T-helper 17 cell (primary cell): ENCODE measurements around the gene SLC25A29. TPM values are rescaled to one million over a fixed set of nuclear protein-coding genes. Genes with fewer than 3 reads are reported as not detected.

Experiments used
- ATAC-seq: fragments of 150-1000 bp; cut with Tn5 transposase; 2 replicates; pipeline ENCODE4 v1.10.0; 2021; ENCODE audit warnings: mild to moderate bottlenecking, moderate library complexity
- DNase-seq, 3 donors: peaks; one replicate each; pipeline versions ENCODE4 v3.0.0 to v3.0.0-alpha.2; 2020 to 2021
- H3K9me3 ChIP-seq: one replicate; pipeline ENCODE4 v1.7.0; 2013; ENCODE audit warnings: low read length, mild to moderate bottlenecking; ENCODE audit not compliant: control insufficient read depth, poor library complexity, severe bottlenecking
- H3K27ac Mint-ChIP-seq: one replicate; pipeline ENCODE4 v1.8.0; 2022; ENCODE audit warnings: mild to moderate bottlenecking, moderate library complexity, mixed read lengths
- H3K27me3 Mint-ChIP-seq: one replicate; pipeline ENCODE4 v1.8.0; 2022; ENCODE audit warnings: mixed read lengths
- H3K36me3 Mint-ChIP-seq: one replicate; pipeline ENCODE4 v1.8.0; 2022; ENCODE audit warnings: low read depth, mixed read lengths
- H3K4me1 Mint-ChIP-seq: one replicate; pipeline ENCODE4 v1.8.0; 2022; ENCODE audit warnings: mild to moderate bottlenecking, mixed read lengths
- H3K4me3 Mint-ChIP-seq: one replicate; pipeline ENCODE4 v1.8.0; 2022; ENCODE audit warnings: mild to moderate bottlenecking, moderate library complexity, mixed read lengths
- total RNA-seq, 4 donors: library from RNA in 2 of 4; stranded (reverse) in 2 of 4; gene quantifications; one replicate each; pipeline ENCODE4 v1.2.3 and lab custom pipeline; 2022 to 2026

SLC25A29 gene
- total RNA-seq, 2 donors from 2014 or later, result 3.7 to 5.9 TPM

GRCh38 chr14:100261621-100262020 is 44.6 kb downstream of the SLC25A29 start:
- Mint-ChIP-seq H3K27ac (peak overlapping the region; percentile 93), H3K4me3 (peak overlapping the region; percentile 41), H3K27me3 (no peaks in the 10 kb centered on the region), H3K36me3 (no peaks in the 10 kb centered on the region), H3K4me1 (peaks cover 64% of the 10 kb centered on the region)
- H3K9me3 ChIP-seq, result no peaks in the 10 kb centered on the region
- no peak for DNase-seq
- ATAC-seq, result peak; percentile 76

- H3K27ac Mint-ChIP-seq, result peak overlapping the region; percentile 24
- no peak overlapping the region for H3K4me3 Mint-ChIP-seq
- DNase-seq (no peak), ATAC-seq (peak; percentile 31)
- no peaks in the 10 kb centered on the region for H3K27me3 Mint-ChIP-seq
- peaks cover 4% of the 10 kb centered on the region for H3K36me3 Mint-ChIP-seq
- no peaks in the 10 kb centered on the region for H3K9me3 ChIP-seq
- H3K4me1 Mint-ChIP-seq, result peaks cover 64% of the 10 kb centered on the region
Measured at GRCh38 chr14:100256339-100256895, 49.8 kb downstream of the SLC25A29 start.

- no peaks in the 10 kb centered on the region for H3K27me3 Mint-ChIP-seq
- H3K27ac Mint-ChIP-seq, result peak overlapping the region; percentile 88
- DNase-seq, result no peak
- H3K9me3 ChIP-seq, result no peaks in the 10 kb centered on the region
- H3K4me1 Mint-ChIP-seq, result peaks cover 61% of the 10 kb centered on the region
- peaks cover 4% of the 10 kb centered on the region for H3K36me3 Mint-ChIP-seq
- no peak for ATAC-seq
- H3K4me3 Mint-ChIP-seq, result no peak overlapping the region
Measured at GRCh38 chr14:100252684-100253083, 53.6 kb downstream of the SLC25A29 start.

GRCh38 chr14:100250732-100251465 is 55.3 kb downstream of the SLC25A29 start:
- no peaks in the 10 kb centered on the region for H3K36me3 Mint-ChIP-seq
- H3K4me1 Mint-ChIP-seq, result peaks cover 59% of the 10 kb centered on the region
- peak overlapping the region; percentile 88 for H3K27ac Mint-ChIP-seq
- no peak for ATAC-seq
- no peaks in the 10 kb centered on the region for H3K27me3 Mint-ChIP-seq
- peak overlapping the region; percentile 55 for H3K4me3 Mint-ChIP-seq
- H3K9me3 ChIP-seq, result no peaks in the 10 kb centered on the region
- no peak for DNase-seq

GRCh38 chr14:100246809-100247428 is 59.3 kb downstream of the SLC25A29 start:
- Mint-ChIP-seq H3K4me3 (no peak overlapping the region), H3K4me1 (peaks cover 53% of the 10 kb centered on the region), H3K27me3 (no peaks in the 10 kb centered on the region), H3K27ac (peak overlapping the region; percentile 80), H3K36me3 (no peaks in the 10 kb centered on the region)
- peak; percentile 66 for ATAC-seq
- no peaks in the 10 kb centered on the region for H3K9me3 ChIP-seq
- no peak for DNase-seq

- H3K36me3 Mint-ChIP-seq, result peaks cover 2% of the 10 kb centered on the region
- no peak for ATAC-seq
- H3K27ac Mint-ChIP-seq, result peak overlapping the region; percentile 90
Measured at GRCh38 chr14:100243020-100243419, 63.2 kb downstream of the SLC25A29 start.

GRCh38 chr14:100241279-100241678 is 65.0 kb downstream of the SLC25A29 start:
- peaks cover 4% of the 10 kb centered on the region for H3K36me3 Mint-ChIP-seq

More at GRCh38 chr14:100243020-100243419, 63.2 kb downstream of the SLC25A29 start:
- no peaks in the 10 kb centered on the region for H3K27me3 Mint-ChIP-seq
- peaks cover 43% of the 10 kb centered on the region for H3K4me1 Mint-ChIP-seq
- H3K9me3 ChIP-seq, result no peaks in the 10 kb centered on the region
- H3K4me3 Mint-ChIP-seq, result peak overlapping the region; percentile 91
- DNase-seq, result no peak

More at GRCh38 chr14:100241279-100241678, 65.0 kb downstream of the SLC25A29 start:
- H3K9me3 ChIP-seq, result no peaks in the 10 kb centered on the region
- peak overlapping the region; percentile 91 for H3K4me3 Mint-ChIP-seq
- peak overlapping the region; percentile 94 for H3K27ac Mint-ChIP-seq
- no peak for ATAC-seq
- no peak for DNase-seq
- peaks cover 45% of the 10 kb centered on the region for H3K4me1 Mint-ChIP-seq
- no peaks in the 10 kb centered on the region for H3K27me3 Mint-ChIP-seq

Other genes starting within 250 kb of the SLC25A29 start
- gene EVL, start 241.0 kb downstream of the SLC25A29 start, total RNA-seq, result 100 to 1,000 TPM; 793 to 831 TPM
- gene DEGS2, start 146.8 kb downstream of the SLC25A29 start, total RNA-seq, result under 1 TPM in 1 of 2 donors, not detected in 1; 0.30 TPM
- 10 to 100 TPM; 75.5 to 77.9 TPM for gene YY1, start 67.3 kb downstream of the SLC25A29 start, total RNA-seq
- gene SLC25A47, start 16.9 kb upstream of the SLC25A29 start, total RNA-seq, result not detected
- 1 to 10 TPM; 5.7 to 6.5 TPM for gene WDR25, start 70.0 kb upstream of the SLC25A29 start, total RNA-seq